Measurements from ENCODE around the gene LDHD.

The LDHD gene

GRCh38 chr16:75110637-75111513, 5.7 kb downstream of the LDHD start:
- Histone ChIP-seq H3K9me3 (ENCODE audit: insufficient read depth, low read length) (no peaks in the 10 kb centered on the region), H3K9ac (ENCODE audit: low read length) (peak overlapping the region; percentile 26; the same call in 1 of the 2 replicates), H2AFZ (ENCODE audit: low read depth, low read length) (peak overlapping the region; percentile 83; the same call in 1 of the 2 replicates), H3K36me3 (replicated peaks; ENCODE audit: low read depth, low read length) (no peaks in the 10 kb centered on the region), H4K20me1 (ENCODE audit: insufficient read depth, low read length) (no peaks in the 10 kb centered on the region), H3K27ac (ENCODE audit: low read length) (no peak overlapping the region), H3K4me1 (ENCODE audit: low read length) (peaks cover 20% of the 10 kb centered on the region), H3K27me3 (ENCODE audit: low read depth, low read length) (peaks cover 12% of the 10 kb centered on the region; the same call in 1 of the 2 replicates), H3K4me3 (ENCODE audit: low read length) (peak overlapping the region; percentile 63), H3K4me2 (ENCODE audit: low read length) (peak overlapping the region; percentile 92), H3K79me2 (ENCODE audit: low read length) (no peaks in the 10 kb centered on the region)
- TF ChIP-seq CTCF (IDR thresholded peaks at IDR 0.05; ENCODE audit: low read depth, low read length) (peak; percentile 91), EZH2phosphoT487 (IDR thresholded peaks at IDR 0.05; ENCODE audit: low read depth) (no peak)

- Histone ChIP-seq H3K9me3 (ENCODE audit: insufficient read depth, low read length) (no peaks in the 10 kb centered on the region), H3K27ac (ENCODE audit: low read length) (no peak overlapping the region), H3K36me3 (replicated peaks; ENCODE audit: low read depth, low read length) (no peaks in the 10 kb centered on the region), H3K27me3 (ENCODE audit: low read depth, low read length) (peaks cover 12% of the 10 kb centered on the region; the same call in 1 of the 2 replicates), H3K4me1 (ENCODE audit: low read length) (peaks cover 24% of the 10 kb centered on the region), H3K4me3 (ENCODE audit: low read length) (no peak overlapping the region), H3K4me2 (ENCODE audit: low read length) (no peak overlapping the region), H2AFZ (ENCODE audit: low read depth, low read length) (no peak overlapping the region), H4K20me1 (ENCODE audit: insufficient read depth, low read length) (no peaks in the 10 kb centered on the region), H3K9ac (ENCODE audit: low read length) (no peak overlapping the region), H3K79me2 (ENCODE audit: low read length) (no peaks in the 10 kb centered on the region)
- no peak for TF ChIP-seq EZH2phosphoT487 (IDR thresholded peaks at IDR 0.05; ENCODE audit: low read depth)
- no peak for TF ChIP-seq CTCF (IDR thresholded peaks at IDR 0.05; ENCODE audit: low read depth, low read length)
These were observed 6.8 kb downstream of the LDHD start for GRCh38 chr16:75109732-75110243.

GRCh38 chr16:75108792-75109731, 7.5 kb downstream of the LDHD start:
- Histone ChIP-seq H3K36me3 (replicated peaks; ENCODE audit: low read depth, low read length) (no peaks in the 10 kb centered on the region), H3K4me1 (ENCODE audit: low read length) (peaks cover 24% of the 10 kb centered on the region), H3K9me3 (ENCODE audit: insufficient read depth, low read length) (no peaks in the 10 kb centered on the region), H3K9ac (ENCODE audit: low read length) (no peak overlapping the region), H4K20me1 (ENCODE audit: insufficient read depth, low read length) (no peaks in the 10 kb centered on the region), H2AFZ (ENCODE audit: low read depth, low read length) (no peak overlapping the region), H3K79me2 (ENCODE audit: low read length) (no peaks in the 10 kb centered on the region), H3K4me3 (ENCODE audit: low read length) (no peak overlapping the region), H3K4me2 (ENCODE audit: low read length) (no peak overlapping the region), H3K27ac (ENCODE audit: low read length) (no peak overlapping the region), H3K27me3 (ENCODE audit: low read depth, low read length) (peaks cover 12% of the 10 kb centered on the region; the same call in 1 of the 2 replicates)
- TF ChIP-seq EZH2phosphoT487 (IDR thresholded peaks at IDR 0.05; ENCODE audit: low read depth) (no peak), CTCF (IDR thresholded peaks at IDR 0.05; ENCODE audit: low read depth, low read length) (no peak)
